DMS79 (cell line): ENCODE measurements around the gene RANBP1.
"Not testable (repeated sequence)": the region's sequence is repeated elsewhere in the genome, so short reads cannot be mapped to it uniquely, and the experiment has no call there.

Source experiments
- DNase-seq: peaks from one replicate; lab custom pipeline; 2025; lab: John Stamatoyannopoulos, UW

RANBP1 gene

DNA sequence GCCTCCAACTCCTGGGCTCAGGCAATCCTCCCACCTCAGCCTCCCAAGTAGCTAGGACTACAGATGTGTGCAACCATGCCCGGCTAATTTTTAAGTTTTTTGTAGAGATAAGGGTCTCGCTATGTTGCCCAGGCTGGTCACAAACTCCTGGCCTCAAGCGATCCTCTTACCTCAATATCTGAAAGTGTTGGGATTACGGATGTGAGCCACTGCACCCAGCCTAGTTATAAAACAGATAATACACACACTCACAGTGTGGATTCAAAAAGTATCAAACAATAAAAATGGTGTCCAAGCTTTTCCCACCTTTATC, 35.3 kb downstream of the RANBP1 start:
- DNase-seq, result no peak

DNA sequence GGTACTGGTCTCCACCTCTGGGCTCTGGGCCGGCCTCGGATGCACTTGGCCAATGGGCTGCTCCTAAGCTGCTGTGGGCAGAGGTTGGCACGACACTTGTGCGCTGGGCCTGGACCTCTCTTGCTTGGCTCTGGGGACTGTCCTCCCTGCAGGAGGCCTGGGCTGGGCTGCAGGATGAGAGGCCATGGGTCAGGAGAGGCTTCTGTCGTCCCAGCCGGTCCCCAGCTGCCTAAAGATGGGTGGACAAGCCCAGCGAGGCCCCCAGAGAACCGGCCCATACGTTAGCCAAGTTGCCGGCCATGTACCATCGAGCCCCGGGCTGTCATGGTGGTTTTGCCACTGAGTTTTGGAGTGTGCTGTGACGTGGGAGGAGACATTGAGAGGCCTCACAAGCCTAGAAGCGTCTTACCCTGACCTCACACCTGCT, 36.6 kb downstream of the RANBP1 start:
- DNase-seq, result no peak

DNA sequence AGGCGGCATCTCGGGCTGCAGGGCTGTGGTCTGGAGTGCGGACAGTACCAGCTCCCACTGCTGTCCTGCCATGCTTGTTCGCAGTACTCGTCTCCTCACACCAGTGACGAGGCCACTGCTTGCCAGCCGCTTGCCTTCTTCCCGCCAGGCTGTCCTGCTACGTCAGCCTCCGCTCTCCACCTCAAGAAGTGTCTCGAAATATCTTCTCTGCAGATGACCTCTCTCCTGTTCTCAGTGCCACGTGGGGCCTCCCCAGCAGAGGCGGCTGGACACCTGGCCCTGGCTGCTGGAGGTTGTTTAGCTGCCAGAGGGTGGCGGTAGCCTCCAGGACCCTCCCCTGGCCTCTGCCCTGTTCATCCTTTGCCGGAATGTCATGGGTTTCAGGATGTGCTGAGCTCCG, 38.0 kb downstream of the RANBP1 start:
- DNase-seq, result no peak

DNA sequence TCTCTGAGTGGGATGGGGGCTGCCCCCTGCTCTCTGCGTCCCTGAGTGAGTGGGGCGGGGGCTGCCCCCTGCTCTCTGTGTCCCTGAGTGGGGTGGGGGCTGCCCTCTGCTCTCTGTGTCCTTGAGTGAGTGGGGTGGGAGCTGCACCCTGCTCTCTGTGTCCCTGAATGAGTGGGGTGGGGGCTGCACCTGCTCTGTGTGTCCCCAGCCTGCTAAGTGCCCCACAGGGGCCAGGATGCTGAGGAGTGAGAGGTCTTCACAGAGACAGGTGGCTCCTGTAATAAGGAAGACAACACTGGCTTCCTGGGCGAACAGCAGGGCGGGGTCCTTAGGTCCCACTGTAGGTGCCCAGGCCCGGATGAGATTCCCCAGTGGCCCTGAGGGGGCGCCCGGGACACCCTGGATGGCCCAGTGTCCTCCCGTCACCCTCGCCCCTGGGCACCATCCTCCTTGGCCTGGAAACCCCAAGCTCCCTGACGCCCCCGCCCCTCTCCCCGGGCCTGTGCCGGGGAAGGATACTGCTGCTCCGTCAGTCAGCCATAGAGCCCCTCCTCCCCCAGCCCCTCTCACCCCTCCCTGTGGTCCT, 38.8 kb downstream of the RANBP1 start:
- DNase-seq, result no peak

DNA sequence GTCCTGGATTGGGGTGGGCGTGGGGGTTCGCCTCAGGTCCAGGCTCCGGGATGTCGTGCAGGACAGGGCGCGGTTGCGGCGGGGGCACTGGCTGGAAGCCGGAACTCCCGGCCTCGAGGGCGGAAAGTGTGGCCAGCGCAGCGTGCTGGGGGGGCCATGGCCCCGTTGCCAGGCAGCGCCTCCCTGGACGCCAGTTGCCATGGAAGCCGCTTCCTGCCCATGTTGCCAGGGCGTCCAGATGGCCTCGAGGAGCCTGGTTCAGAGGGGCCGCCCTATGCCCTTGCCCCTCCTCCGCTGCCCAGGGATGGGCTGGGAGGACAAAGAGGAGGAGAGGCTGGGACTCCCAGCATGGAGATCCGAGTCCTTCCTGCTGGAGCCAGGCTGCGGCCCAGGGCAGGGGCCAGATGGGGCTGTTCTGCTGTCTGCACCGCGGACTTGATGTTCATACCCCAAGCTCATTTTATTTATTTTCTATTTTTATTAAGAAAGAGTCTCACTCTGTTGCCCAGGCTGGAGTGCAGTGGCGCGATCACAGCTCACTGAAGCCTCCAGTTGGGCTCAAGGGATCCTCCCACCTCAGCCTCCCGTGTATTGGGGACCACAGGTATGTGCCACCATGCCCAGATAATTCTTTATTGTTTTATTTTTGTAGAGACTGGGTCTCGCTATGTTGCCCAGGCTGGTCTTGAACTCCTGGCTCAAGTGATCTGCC, 39.6 kb downstream of the RANBP1 start:
- peak; percentile 79 for DNase-seq

DNA sequence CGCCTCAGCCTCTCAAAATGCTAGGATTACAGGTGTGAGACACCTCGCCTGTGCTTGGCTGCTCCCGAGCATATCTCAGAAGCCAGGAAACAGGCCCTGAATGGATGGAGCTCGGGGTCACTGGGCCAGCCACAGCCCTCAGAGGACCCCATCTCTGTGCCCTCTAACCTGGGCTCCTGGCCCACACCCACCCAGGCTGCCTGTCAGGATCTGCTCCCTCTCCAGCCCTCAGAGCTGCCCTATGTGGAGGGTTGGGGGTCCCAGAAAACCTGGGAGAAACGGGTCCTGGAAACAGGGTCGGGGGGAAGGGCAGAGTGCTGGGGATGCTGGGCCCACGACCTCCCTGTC, 40.1 kb downstream of the RANBP1 start:
- DNase-seq, result no peak

DNA sequence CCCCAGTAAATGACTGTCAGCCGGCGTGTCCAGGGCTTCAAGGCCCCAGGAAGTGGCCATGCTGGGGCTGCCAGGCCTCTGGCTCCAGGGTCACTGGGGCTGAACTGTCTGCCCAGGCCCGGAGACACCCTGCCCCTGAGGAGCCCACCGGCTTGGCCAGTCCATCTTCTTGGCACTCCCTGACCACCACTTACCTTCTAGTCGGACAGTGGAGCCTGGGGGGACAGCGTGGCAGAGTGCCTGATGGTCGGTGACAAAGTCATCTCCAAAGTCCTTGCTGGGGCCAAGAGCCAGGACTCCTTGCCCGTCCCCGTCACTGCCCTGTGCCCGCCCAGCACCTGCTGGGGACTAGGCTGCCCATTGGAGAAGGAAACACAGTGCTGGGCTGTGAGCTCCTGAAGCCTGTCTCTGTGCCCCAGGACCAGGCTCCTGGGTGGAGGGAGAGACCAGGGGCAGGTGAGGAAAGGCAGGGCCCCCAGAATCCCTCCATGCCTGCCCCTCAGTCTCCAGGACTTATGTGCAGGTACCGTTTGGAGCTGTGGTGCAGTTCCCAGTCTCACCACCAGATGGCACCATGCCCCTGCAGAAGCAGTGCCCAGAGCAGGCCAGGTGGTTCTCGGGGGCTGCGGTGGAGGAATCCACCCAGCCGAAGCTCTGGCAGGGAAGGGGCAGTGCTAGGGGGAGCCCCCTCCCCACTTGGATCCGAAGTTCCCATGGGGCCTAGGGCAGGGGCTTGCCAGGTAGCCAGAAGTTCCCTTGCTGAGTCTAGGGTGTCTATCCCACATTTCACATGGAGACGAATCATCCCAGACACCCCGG, 40.9 kb downstream of the RANBP1 start:
- no peak for DNase-seq

DNA sequence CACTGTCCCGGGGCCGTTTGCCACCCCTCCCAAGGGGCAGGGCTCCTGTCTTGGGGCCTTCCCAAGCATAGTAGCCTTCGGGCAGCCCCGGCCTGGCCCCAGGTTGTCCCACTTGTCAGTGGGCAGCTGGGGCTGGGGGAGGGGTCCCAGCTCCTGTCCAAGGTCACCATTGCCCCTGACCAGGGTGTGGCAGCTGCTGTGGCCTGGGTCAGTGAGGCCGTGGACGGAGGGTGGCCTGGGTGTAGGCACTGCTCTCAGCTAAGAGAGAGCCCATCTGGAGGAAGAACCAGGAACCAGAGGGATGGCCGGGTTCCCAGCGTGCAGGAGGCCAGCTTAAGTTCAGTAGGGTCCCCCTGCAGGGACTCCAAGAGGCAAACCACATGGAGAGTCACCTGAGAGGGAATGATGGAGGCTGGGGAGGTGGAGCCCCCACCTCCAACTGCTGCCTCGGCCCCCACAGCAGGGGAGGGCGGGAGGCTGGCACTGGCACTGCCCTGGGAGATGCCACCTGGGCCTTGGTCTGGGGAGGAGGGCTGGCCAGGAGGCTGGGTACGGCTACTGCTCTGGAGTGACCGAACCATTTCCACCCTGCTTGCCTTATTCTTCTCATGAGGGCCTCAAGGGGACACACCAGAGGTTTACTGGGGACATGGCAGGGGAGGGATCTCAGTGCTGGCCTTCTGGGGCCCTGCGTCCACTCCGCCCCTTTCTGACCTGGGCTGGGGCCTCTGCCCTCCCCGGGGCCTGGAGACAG, 41.7 kb downstream of the RANBP1 start:
- DNase-seq, result no peak

DNA sequence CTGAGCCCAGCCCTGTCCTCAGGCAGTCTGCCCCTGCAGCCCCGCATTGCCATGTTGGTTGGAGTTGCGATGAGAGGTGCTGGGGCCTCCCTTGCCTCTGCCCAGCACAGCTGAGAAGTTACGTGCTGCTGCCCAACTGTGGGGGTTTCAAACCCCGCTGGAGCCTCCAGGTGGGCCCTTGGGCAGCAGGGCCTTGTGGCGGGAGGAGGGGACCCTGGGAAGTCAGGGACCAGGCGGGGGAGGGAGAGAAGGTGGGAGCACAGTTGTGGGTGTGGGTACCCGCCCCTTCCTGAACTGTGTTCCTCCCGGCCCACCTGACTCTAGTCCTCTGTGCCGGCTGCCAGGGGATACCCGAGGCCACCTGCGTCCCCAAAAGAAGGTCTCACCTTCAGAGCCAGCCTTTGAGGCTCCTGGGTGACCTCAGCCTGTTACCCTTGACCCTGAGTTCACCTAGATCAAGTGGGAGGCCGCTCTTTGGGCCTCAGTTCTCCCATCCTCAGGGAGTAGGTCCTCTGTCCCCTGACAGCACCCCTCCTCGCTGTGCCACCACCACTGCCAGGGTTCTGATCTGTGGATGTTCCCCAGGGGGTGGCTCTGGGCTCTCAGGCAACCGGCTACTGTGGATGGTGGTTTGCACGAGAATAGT, 42.6 kb downstream of the RANBP1 start:
- DNase-seq, result no peak

DNA sequence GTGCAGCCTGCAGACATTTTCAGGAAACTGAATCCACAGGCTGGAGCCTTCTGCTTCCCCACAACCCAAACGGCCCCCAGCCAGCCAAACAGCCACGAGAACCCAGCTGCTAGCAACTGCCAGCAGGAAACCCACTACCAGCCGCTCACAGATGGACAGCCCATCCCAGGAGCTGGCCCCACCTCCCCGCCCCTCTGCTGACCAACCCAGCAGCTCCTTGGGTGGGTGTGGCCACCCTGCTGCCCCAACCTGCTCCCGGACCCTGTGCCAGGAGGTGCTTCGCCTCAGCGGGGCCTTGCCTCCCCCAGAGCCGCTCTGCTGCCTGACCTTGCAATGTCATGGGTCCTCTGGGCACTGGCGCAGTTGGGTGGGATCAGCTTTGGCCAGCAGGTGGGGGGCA, 43.2 kb downstream of the RANBP1 start:
- no peak for DNase-seq

DNA sequence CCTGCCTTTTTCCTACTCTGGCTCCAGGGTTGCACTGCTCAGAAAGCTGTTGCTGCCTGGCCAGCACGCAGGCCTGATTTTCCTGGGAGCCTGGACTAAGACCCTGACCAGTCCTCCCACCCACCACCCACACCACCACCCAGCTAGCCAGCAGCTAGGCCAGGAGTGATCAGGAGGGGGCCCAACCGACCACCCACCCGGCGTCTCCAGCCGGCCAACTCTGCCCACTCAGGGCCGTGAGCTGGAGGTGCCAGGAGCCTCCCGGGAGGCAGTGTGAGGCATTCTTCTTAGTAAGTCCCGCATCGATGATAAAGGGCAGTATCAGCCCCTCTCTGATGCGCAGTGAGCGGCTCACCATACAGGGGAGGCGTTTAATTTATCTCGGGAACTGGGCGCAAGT, 43.6 kb downstream of the RANBP1 start:
- DNase-seq, result not testable (repeated sequence)

DNA sequence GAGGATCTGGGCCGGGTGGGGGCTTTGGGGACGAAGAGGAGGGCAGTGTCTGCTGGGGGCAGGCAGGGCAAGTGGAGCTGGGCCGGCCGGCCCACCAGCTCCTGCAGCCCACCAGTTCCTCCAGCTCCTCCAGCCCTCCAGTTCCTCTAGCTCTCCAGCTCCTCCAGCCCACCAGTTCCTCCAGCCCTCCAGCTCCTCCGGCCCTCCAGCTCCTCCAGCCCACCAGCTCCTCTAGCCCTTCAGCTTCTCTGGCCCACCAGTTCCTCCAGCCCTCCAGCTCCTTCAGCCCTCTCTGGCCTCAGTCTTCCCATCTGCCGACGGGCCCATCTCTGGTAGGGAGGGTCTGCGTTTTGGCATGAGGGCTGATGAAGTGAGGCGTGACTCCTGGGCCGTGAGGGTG, 44.1 kb downstream of the RANBP1 start:
- no peak for DNase-seq

DNA sequence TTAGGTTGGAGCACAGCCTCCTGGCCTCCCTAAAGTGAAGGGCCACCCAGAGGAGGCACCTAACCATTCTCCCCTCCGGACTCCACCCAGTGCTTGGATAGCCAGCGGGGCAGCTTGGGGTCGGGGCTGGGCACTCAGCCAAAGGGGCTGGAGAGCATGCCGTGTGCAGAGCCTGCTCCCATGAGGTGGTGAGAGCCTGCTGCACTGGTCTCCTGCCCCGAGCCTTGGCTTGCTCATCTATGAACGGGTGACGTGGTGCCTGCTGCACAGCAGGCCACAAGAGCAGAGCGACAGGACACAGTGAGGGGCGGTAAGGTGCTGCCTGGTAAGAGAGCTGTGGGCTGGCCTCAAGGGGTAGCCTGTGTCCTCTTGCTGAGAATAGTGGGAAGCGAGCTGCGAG, 49.0 kb downstream of the RANBP1 start:
- no peak for DNase-seq

DNA sequence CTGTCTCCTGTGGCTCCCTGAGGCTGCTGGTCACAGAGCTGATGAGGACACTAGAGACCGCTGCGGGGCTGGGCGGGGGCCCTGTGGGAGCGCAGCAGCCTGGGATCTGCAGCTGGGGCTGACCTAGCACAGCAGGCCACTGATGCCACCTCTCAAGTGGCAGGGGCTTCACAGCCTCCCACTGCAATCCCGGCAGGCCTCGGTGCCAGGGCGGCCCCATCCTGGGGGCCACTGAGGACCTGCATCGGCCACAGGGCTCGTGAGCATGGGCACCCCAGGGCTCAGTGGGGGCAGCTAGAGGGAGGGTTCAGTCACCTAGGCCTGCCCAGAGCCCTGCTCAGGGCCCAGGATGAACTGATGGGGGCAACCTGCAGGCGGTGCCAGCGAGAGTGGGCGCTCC, 49.5 kb downstream of the RANBP1 start:
- DNase-seq, result no peak

DNA sequence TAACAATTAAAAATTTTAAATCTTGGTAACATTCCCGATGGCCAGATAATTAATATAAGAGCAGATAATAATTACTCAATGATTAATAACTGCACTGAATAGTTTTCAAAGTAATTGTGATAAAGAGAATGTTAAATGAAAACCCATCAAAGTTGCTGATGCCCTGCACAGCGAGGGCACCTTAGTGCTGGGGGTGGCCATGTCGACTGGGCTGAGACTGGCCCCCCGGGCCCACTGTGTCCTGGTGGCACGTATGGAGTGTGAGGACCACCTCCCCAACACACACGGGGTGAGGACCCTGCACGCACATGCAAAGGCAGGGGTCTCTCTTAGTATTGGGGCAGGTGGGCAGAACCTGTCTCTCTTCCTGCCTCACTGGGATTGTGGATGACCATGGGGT, 50.0 kb downstream of the RANBP1 start:
- DNase-seq, result no peak

DNA sequence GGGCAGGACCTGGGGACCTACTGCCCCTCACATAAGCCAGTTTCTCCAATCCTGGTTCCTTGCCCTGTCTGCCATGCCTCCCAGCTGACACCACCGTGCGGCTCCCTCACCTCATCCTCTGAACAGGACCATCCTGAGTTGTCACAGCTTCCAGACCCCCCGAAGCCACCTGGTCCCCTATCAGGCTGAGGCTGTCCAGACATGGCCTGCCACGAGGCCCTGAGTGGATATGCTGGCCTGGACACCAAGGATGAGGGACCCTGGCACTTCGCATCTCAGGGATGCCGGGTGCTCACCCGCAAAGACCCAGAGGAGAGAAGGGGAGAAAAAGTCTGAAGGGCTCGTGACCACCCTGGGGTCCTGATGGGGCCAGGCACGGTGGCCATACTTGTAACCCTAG, 50.8 kb downstream of the RANBP1 start:
- DNase-seq, result no peak

DNA sequence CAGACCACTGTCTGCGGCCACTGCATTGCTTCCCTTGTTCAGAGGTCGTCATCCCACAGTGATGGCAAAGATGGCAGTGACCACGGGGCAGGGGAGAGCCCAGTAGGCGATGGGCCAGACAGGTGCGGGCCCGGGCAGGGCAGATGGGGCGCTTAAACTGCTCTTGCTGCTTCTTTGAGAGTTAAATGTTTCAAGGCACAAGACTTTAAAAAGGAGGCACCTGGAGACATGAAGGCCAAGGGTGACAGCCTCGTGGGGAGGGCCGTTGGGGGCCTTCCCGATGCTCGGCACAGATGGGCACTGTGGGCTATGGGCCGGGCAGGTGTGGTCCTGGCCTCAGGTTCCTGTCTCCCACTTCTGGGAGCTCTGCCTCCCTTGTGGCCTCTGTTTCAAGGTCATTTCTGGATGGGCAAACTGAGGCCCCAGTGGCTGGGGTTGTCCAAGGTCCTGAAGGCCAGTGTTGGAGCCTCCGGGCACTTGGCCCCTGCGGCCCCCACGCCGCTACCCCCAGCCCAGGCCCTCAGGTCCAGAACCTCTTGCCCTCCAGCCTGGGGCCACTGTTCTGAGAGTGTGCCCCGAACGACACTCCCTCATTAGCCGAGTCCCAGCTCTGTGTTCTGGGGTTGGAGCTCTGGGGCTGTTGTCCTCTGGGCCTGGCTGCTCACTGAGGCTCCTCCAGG, 51.9 kb downstream of the RANBP1 start:
- no peak for DNase-seq

DNA sequence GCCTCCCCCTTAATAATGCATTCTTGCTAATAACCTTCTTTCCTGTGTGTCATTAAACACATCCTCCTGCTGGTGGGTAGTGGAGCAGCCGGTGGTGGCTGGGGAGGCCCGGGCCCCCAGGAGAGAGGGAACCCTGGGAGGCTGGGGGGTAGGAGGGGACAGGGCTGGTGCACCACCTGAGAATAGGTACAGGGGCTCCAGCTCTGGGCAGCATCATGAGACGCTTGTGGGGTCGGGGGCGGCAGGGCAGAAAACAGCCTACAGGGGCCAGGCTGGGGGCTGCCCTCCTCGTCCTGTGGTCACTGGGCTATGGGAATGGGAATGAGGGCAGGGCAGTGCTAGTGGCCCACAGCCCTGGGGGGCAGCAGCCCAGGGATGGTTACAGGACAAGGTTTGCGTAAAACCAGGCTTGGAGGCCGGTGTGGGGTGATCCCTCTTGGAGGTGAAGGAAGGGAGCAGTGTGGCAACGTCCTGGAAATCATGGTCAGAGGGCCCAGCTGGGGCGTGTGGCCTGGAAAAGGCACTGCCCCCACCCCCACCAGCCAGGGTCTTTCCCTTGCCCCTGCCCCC, 53.4 kb downstream of the RANBP1 start:
- no peak for DNase-seq

DNA sequence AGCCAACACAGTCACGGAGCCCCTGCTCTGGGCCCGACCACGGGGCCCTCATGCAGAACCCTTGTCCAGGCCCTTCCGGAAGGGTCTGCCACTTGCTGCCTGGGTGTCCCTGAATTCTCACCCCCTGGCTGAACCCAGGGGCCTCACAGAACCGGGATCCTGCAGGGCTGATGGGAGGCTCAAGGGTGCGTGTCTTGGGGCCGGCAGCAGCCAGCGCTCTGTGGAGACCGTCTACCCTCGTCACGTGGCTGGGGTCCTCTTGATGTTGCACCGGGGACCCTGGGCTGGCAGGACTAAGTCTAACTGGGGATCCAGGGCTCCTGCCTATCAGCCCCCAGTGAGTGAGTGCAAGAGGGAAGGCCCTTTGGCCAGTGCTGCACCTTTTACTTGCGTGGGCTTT, 54.3 kb downstream of the RANBP1 start:
- DNase-seq, result no peak

DNA sequence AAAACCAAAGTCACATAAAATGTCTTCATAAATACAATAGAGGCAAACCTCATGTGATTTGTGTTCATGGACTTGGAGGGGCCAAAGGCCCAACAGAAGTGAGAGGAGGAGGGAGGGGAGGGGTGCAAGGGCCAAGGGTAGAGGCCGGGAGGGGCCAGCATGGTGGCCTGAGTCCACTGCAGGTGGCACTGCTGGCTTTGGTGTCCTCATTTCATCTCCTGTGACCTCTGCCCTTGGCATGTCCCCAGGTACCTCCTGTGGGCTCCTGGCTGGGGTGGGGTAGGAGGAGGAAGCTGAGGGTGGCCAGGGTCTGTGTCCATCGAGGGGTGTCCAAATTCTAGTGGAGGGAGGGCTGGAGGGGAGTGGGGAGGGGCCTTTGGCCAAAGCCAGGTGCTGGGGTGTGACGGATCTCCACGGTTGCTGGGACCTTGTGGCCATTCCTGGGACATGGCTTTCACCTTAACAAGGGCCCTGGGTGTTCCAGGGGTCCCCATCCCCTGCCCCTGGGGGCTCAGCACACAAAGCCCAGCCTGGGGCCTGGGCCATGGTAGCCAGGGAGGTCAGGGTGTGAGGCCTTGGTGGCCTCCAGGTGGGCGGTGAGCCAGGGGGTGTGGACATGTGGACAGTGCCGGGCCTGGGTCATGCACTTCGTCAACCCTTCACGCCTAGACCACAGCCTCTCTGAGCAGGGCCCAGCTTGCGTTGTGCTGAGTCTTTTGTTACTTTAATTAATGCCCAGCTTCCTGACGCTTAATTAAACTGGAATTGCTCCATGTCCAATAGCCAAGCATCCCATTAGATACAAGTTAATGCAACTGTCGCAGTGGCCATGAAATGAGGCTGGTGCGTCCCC, 55.6 kb downstream of the RANBP1 start:
- no peak for DNase-seq
